ENCODE results near the gene SCPEP1.
A peak's percentile ranks its signal among the peaks of the same experiment; 100 is the strongest.
"Not testable (repeated sequence)": the region's sequence is repeated elsewhere in the genome, so short reads cannot be mapped to it uniquely, and the experiment has no call there.

The SCPEP1 gene

GRCh38 chr17:56978441-56979090 lies 635 bp downstream of the SCPEP1 start:
- DNase-seq (ENCODE audit: low read depth), result no peak
- H3K4me3 ChIP-seq (ENCODE audit: low read length), result peak overlapping the region; percentile 69
- no peak for TF ChIP-seq CTCF (conservative IDR thresholded peaks at IDR 0.05; ENCODE audit: low read depth, low read length)

- TF ChIP-seq CTCF (conservative IDR thresholded peaks at IDR 0.05; ENCODE audit: low read depth, low read length), result no peak
- DNase-seq (ENCODE audit: low read depth), result no peak
- H3K4me3 ChIP-seq (ENCODE audit: low read length), result no peak overlapping the region
Observed at GRCh38 chr17:56979091-56979480, 1.2 kb downstream of the SCPEP1 start.

- H3K4me3 ChIP-seq (ENCODE audit: low read length); DNase-seq (ENCODE audit: low read depth): not testable (repeated sequence)
Observed at GRCh38 chr17:56980526-56980925, 2.6 kb downstream of the SCPEP1 start.

- no peak overlapping the region for H3K4me3 ChIP-seq (ENCODE audit: low read length)
- DNase-seq (ENCODE audit: low read depth), result no peak
- no peak for TF ChIP-seq CTCF (conservative IDR thresholded peaks at IDR 0.05; ENCODE audit: low read depth, low read length)
Observed at GRCh38 chr17:56982312-56982711, 4.4 kb downstream of the SCPEP1 start.

GRCh38 chr17:56983366-56983765 lies 5.4 kb downstream of the SCPEP1 start:
- H3K4me3 ChIP-seq (ENCODE audit: low read length), result no peak overlapping the region
- DNase-seq (ENCODE audit: low read depth), result no peak
- TF ChIP-seq CTCF (conservative IDR thresholded peaks at IDR 0.05; ENCODE audit: low read depth, low read length), result no peak

GRCh38 chr17:56985371-56986162 lies 7.6 kb downstream of the SCPEP1 start:
- H3K4me3 ChIP-seq (ENCODE audit: low read length), result no peak overlapping the region
- no peak for DNase-seq (ENCODE audit: low read depth)
- TF ChIP-seq CTCF (conservative IDR thresholded peaks at IDR 0.05; ENCODE audit: low read depth, low read length), result no peak

GRCh38 chr17:56987283-56987834 lies 9.4 kb downstream of the SCPEP1 start:
- no peak for DNase-seq (ENCODE audit: low read depth)
- no peak for TF ChIP-seq CTCF (conservative IDR thresholded peaks at IDR 0.05; ENCODE audit: low read depth, low read length)
- no peak overlapping the region for H3K4me3 ChIP-seq (ENCODE audit: low read length)
